Right renal pelvis (tissue), 4 donors: ENCODE data around the gene DCAF11. TPM values are rescaled to one million over a fixed set of nuclear protein-coding genes. Genes with fewer than 3 reads are reported as not detected.
"Not testable (repeated sequence)": the region's sequence is repeated elsewhere in the genome, so short reads cannot be mapped to it uniquely, and the experiment has no call there.

Experiments used
- DNase-seq, 4 donors: peaks; one replicate each; pipeline ENCODE4 v3.0.0-alpha.2; 2013; ENCODE audit warnings: low read depth in 4 of 4, low spot score in 3 of 4, missing footprints in 1 of 4
- polyA plus RNA-seq, 4 donors: library from polyadenylated mRNA; unstranded; fragments of 120-200 nt; gene quantifications; one replicate each; pipeline ENCODE4 v1.2.1, GENCODE V29; 2013; ENCODE audit not compliant: insufficient read length in 4 of 4

Gene DCAF11
- polyA plus RNA-seq, 4 donors: 79.8 to 83.5 (median 81.4) TPM

GRCh38 chr14:24095271-24096068 is 19.1 kb upstream of the DCAF11 start:
- peak in 1 of 4 donors; percentile 53 for DNase-seq

GRCh38 chr14:24096545-24097181 is 17.9 kb upstream of the DCAF11 start:
- DNase-seq: no peak

- DNase-seq: no peak
These were observed 16.2 kb upstream of the DCAF11 start for GRCh38 chr14:24098229-24098926.

- DNase-seq: no peak
These were observed 15.4 kb upstream of the DCAF11 start for GRCh38 chr14:24098927-24099813.

- no peak for DNase-seq
These were observed 14.2 kb upstream of the DCAF11 start for GRCh38 chr14:24100197-24100981.

- no peak for DNase-seq
These were observed 13.5 kb upstream of the DCAF11 start for GRCh38 chr14:24100982-24101494.

GRCh38 chr14:24102357-24103048 is 12.1 kb upstream of the DCAF11 start:
- DNase-seq: no peak

GRCh38 chr14:24103451-24103850 is 11.1 kb upstream of the DCAF11 start:
- DNase-seq: no peak

- not testable (repeated sequence) for DNase-seq
These were observed 8.9 kb upstream of the DCAF11 start for GRCh38 chr14:24105609-24106239.

GRCh38 chr14:24106672-24107271 is 7.8 kb upstream of the DCAF11 start:
- DNase-seq: no peak

- no peak for DNase-seq
These were observed 6.2 kb upstream of the DCAF11 start for GRCh38 chr14:24108336-24108874.

- no peak for DNase-seq
These were observed 4.5 kb upstream of the DCAF11 start for GRCh38 chr14:24110060-24110459.

- no peak for DNase-seq
These were observed 4.1 kb upstream of the DCAF11 start for GRCh38 chr14:24110523-24110922.

GRCh38 chr14:24113379-24113800 is 1.2 kb upstream of the DCAF11 start:
- no peak for DNase-seq

GRCh38 chr14:24113801-24114531 is 611 bp upstream of the DCAF11 start:
- peak in 1 of 4 donors; percentile 71 for DNase-seq

GRCh38 chr14:24115422-24116127 is 998 bp downstream of the DCAF11 start:
- no peak for DNase-seq
